ENCODE data around the gene CADM1. TPM values are rescaled to one million over a fixed set of nuclear protein-coding genes. Genes with fewer than 3 reads are reported as not detected.

The CADM1 gene
- total and polyA plus RNA-seq, 10 of the 15 experiments (the other 5 are each of a cell fraction or from before 2014, with no cell fraction given), result 0.03 to 0.48 (median 0.15) TPM; not detected in 3

GRCh38 chr11:115224551-115224950 lies 279.7 kb downstream of the CADM1 start (continued):
- TF ChIP-seq CUX1 (IDR thresholded peaks at IDR 0.05; ENCODE audit: insufficient replicate concordance, low read depth, low read length) (no peak), NR2C1 (IDR thresholded peaks at IDR 0.05) (no peak), MTA2 (IDR thresholded peaks at IDR 0.05; ENCODE audit: low read depth) (no peak)

GRCh38 chr11:115222863-115223530 lies 281.2 kb downstream of the CADM1 start:
- Histone ChIP-seq H2AFZ (ENCODE audit: control insufficient read depth, low read depth, low read length) (0 out of 2 replicates have a peak overlapping the region, but pooled peaks have one; percentile 1), H3K36me3 (ENCODE audit: control insufficient read depth in 2 of 2, insufficient read depth in 2 of 2, low read length in 1 of 2) (no peaks in the 10 kb centered on the region), H3K4me2 (ENCODE audit: control insufficient read depth, insufficient read depth) (peak overlapping the region; percentile 72), H3K4me3 (peak overlapping the region; percentile 36; the same call in 1 of the 2 replicates), H3K27me3 (replicated peaks in 1 of 2; ENCODE audit: control insufficient read depth in 2 of 2, insufficient read depth in 2 of 2, low read length in 1 of 2) (no peaks in the 10 kb centered on the region), H3K27ac (ENCODE audit: control insufficient read depth, insufficient read depth) (peak overlapping the region; percentile 77), H4K20me1 (ENCODE audit: control insufficient read depth, insufficient read depth) (no peaks in the 10 kb centered on the region), H3K4me1 (ENCODE audit: control insufficient read depth, insufficient read depth, low read length) (peaks cover 18% of the 10 kb centered on the region), H3K79me2 (ENCODE audit: control insufficient read depth, insufficient read depth, low read length) (no peaks in the 10 kb centered on the region), H3K9me3 (replicated peaks; ENCODE audit: control insufficient read depth, insufficient read depth, low read length) (peaks cover 2% of the 10 kb centered on the region; the same call in 2 of the 3 replicates), H3K9ac (ENCODE audit: control insufficient read depth, insufficient read depth, low read length) (no peak overlapping the region; the same call in 1 of the 2 replicates)
- FAIRE-seq, result no peak
- intact Hi-C loops (cut with micrococcal nuclease; ENCODE audit: unreplicated experiment) (no loop called here), in situ Hi-C loops (cut with MboI) (loop anchor here (10.0 kb wide), 1 partner anchor 692 kb away; no protein-coding TSS in a partner anchor)
- BruUV-seq (replicated peaks), result no TSS peak
- RAD21 ChIA-PET (ENCODE audit: unreplicated experiment), result no interaction called here
- peak; percentile 33 for DNase-seq (ENCODE audit: low read depth, low spot score)
- peak; percentile 78 for ATAC-seq
- WGBS (ENCODE audit: insufficient coverage, insufficient replicate concordance, low lambda C conversion rate, missing lambda C conversion rate), result 0% methylated on average over 5 of the region's 5 CpGs
- SMC1A ChIA-PET (ENCODE audit: uncharacterized antibody, unreplicated experiment), result no interaction called here
- POLR2A ChIA-PET, result interaction anchor here (0.5 to 0.7 kb wide), 2 partner anchors 12 to 1349 kb away, joined by 3 to 5 read pairs; no protein-coding TSS in a partner anchor
- CTCF ChIA-PET, result no interaction called here
- TF ChIP-seq MTA3 (IDR thresholded peaks at IDR 0.05; ENCODE audit: borderline replicate concordance, low read length) (no peak), ASH2L (IDR thresholded peaks at IDR 0.05; ENCODE audit: borderline replicate concordance, low read depth) (peak; percentile 26; the same call in 1 of the 2 replicates), TCF3 (IDR thresholded peaks at IDR 0.05; ENCODE audit: borderline replicate concordance, insufficient read depth, low read depth, low read length) (0 out of 2 replicates have a peak, but pooled peaks have one; percentile 32), ZNF687 (IDR thresholded peaks at IDR 0.05) (no peak), ZBED1 (IDR thresholded peaks at IDR 0.05; ENCODE audit: borderline replicate concordance) (no peak), POLR2AphosphoS2 (IDR thresholded peaks at IDR 0.05; ENCODE audit: low read depth, low read length) (no peak), NFYB (IDR thresholded peaks at IDR 0.05; ENCODE audit: insufficient read depth, low read depth, low read length) (no peak), CREM (IDR thresholded peaks at IDR 0.05; ENCODE audit: low read depth) (no peak), EP300 (IDR thresholded peaks at IDR 0.05; ENCODE audit: borderline replicate concordance in 1 of 2, control insufficient read depth in 1 of 2, low read depth in 2 of 2, low read length in 2 of 2) (no peak)
